MG63 (cell line): Measurements from ENCODE around the gene TEDC1. TPM values are rescaled to one million over a fixed set of nuclear protein-coding genes. Genes with fewer than 3 reads are reported as not detected.

ENCODE experiments used
- DNase-seq: peaks from one replicate; pipeline ENCODE4 v3.0.0-alpha.2; 2020
- H3K27me3 ChIP-seq: fragments of 250-450 bp; sonication (Bioruptor Pico); 2 replicates; pipeline ENCODE4 v1.5.1; 2020; ENCODE audit warnings: mild to moderate bottlenecking, moderate library complexity
- H3K36me3 ChIP-seq: fragments of 250-450 bp; sonication (Bioruptor Pico); 2 replicates; pipeline ENCODE4 v1.5.1; 2020; ENCODE audit warnings: mild to moderate bottlenecking, moderate library complexity
- H3K4me3 ChIP-seq: fragments of 250-450 bp; sonication (Bioruptor Pico); 2 replicates; pipeline ENCODE4 v1.5.1; 2020; ENCODE audit warnings: mild to moderate bottlenecking, moderate library complexity
- H3K9me3 ChIP-seq: fragments of 250-450 bp; sonication (Bioruptor Pico); 2 replicates; pipeline ENCODE4 v1.5.1; 2020; ENCODE audit warnings: mild to moderate bottlenecking, moderate library complexity
- total RNA-seq: library from RNA; depleted of rRNA; stranded (reverse); fragments of >200 nt; shearing (Covaris generic); gene quantifications from 2 replicates; pipeline ENCODE4 v1.2.3, GENCODE V29; 2014; ENCODE audit warnings: low replicate concordance

Gene TEDC1
- total RNA-seq, 1 experiment from 2014 or later, result 58.1 TPM

GRCh38 chr14:105477660-105478397 is 13.2 kb upstream of the TEDC1 start:
- H3K36me3 ChIP-seq, result peaks cover 7% of the 10 kb centered on the region; the same call in 1 of the 2 replicates
- H3K27me3 ChIP-seq, result no peaks in the 10 kb centered on the region
- H3K9me3 ChIP-seq, result no peaks in the 10 kb centered on the region
- no peak overlapping the region for H3K4me3 ChIP-seq
- no peak for DNase-seq

DNA sequence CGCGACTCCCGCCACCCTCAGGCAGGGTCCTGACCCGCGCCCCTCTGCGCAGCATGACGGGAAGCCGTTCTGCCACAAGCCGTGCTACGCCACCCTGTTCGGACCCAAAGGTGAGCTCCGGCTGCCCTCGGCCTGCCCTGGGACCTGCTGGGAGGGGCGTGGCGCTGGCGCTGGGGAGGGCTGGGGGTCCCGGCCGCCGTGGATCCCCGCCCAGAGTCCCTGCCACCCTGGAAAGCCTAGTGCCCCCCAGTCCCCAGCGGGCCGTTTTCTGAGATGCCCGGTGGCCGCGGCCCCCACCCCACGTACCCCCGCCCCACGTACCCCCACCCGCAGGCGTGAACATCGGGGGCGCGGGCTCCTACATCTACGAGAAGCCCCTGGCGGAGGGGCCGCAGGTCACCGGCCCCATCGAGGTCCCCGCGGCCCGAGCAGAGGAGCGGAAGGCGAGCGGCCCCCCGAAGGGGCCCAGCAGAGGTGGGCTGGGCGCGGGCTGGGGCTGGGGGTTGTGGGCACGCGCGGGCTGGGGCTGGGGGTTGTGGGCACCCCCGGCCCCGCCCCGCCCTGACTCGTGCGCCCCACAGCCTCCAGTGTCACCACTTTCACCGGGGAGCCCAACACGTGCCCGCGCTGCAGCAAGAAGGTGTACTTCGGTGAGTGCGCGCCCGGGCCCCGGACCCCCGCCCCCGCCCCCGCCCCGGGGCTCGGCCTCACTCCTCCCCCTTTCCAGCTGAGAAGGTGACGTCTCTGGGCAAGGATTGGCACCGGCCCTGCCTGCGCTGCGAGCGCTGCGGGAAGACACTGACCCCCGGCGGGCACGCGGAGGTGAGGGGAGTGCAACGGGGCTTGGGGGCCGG is 12.4 kb upstream of the TEDC1 start:
- no peak overlapping the region for H3K4me3 ChIP-seq
- peaks cover 7% of the 10 kb centered on the region; the same call in 1 of the 2 replicates for H3K36me3 ChIP-seq
- DNase-seq, result no peak
- no peaks in the 10 kb centered on the region for H3K27me3 ChIP-seq
- no peaks in the 10 kb centered on the region for H3K9me3 ChIP-seq

- H3K4me3 ChIP-seq, result no peak overlapping the region
- H3K36me3 ChIP-seq, result peaks cover 7% of the 10 kb centered on the region; the same call in 1 of the 2 replicates
- no peak for DNase-seq
- H3K9me3 ChIP-seq, result no peaks in the 10 kb centered on the region
- no peaks in the 10 kb centered on the region for H3K27me3 ChIP-seq
These were observed 11.5 kb upstream of the TEDC1 start for GRCh38 chr14:105479431-105480158.

DNA sequence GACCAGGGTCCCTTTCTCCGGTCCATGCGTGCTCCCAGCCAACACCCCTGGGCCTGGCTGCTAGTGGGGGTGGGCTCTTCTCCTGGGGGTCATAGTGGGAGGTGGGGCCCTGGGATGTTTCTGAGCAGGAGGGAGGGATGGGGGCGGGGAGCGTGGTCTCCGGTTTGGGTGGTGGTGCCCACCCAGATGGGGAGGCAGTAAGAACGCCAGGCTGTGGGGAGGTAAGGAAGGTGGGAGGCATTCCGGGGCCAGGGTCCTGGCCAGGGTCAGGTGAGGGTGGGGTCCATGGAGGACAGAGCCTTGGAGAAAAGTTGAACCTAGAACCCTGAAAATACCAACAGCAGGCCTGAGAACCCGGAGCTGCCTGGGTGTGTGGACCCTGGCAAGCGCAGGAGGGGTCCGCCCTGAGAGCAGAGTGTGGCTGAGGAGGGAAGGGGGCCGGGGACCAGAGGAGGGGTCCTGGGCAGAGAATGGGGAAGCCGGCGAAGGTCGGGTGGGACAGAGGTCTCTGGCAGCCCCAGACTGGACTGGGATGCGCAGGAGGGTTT is 10.8 kb upstream of the TEDC1 start:
- Histone ChIP-seq H3K9me3 (no peaks in the 10 kb centered on the region), H3K4me3 (no peak overlapping the region), H3K36me3 (peaks cover 7% of the 10 kb centered on the region; the same call in 1 of the 2 replicates), H3K27me3 (no peaks in the 10 kb centered on the region)
- DNase-seq, result no peak

DNA sequence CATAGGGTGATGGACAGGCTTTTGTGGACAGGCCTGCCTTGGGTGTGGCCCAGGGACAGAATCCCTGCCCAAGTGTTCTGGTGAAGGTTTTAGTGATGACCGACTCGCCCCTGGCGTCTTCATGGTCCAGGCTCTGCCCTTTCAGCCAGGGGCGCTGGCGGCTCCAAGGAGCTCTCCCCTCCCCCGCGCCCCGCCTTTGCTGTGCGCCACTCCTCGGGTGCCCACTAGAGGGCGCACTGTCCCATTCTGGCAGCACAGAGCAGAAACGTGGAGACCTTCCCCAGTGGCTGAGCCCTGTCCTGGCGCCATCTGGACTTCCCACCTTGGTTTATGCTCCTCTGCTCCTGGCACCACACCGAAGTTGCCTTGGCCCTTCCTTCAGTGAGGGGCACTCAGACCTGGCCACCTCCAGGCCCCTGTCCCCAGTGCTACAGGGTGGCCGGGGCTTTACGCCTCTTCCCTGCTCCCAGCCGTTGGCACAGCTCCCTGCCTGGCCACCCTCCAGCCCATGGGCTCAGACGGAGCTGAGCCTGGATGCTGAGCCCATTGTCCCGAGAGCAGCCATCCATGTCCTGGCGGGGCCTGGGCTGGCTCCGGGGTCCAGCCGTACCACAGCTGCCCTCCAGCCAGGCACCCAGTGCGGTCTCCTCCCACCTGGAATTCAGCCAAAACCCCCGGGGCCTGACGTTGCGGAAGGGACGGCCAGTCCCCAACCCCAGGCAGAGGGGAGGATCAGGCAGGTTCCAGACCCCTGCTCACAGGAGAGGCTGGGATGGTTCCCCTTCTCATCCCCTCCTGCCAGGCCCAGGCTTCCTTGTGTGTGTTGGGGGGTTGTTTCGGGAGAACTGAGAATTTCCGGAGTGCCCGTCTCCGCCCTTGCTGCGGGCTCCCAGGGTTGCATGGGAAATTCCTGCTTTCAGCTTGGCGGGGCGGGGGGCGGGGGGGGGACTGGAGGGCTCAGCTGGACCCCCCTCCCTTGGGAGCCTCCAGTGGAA is 9.9 kb upstream of the TEDC1 start:
- Histone ChIP-seq H3K36me3 (peaks cover 7% of the 10 kb centered on the region; the same call in 1 of the 2 replicates), H3K27me3 (no peaks in the 10 kb centered on the region), H3K9me3 (no peaks in the 10 kb centered on the region), H3K4me3 (no peak overlapping the region)
- peak; percentile 82 for DNase-seq

DNA sequence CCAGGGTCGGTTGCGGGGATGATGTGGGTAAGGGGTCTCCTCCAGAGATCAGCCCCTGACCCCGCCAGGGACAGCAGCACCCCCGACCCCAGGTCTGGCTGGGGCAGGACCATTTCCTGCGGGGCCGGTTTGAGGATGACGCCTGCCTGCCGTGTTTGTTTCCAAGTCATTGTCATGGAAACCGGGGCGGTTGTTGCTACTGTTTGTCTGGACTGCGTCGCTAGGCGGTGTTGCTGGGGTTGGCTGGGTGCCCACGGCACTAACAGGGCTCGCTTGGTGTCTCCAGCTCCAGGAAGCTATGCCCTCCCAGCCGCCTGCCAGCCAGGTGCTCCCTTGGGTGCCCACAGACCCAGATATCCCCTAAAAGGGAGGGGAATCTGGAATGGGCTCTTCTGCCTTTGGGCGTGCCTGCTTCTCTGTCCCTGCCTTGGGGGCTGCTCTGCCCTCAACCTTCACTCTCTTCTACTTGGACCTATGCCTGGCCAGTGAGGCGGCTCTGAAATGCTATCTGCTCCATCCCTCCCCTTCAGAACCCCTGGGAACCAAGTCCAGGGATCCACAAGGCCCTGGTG is 9.1 kb upstream of the TEDC1 start:
- no peak overlapping the region for H3K4me3 ChIP-seq
- no peaks in the 10 kb centered on the region for H3K9me3 ChIP-seq
- peak; percentile 77 for DNase-seq

DNA sequence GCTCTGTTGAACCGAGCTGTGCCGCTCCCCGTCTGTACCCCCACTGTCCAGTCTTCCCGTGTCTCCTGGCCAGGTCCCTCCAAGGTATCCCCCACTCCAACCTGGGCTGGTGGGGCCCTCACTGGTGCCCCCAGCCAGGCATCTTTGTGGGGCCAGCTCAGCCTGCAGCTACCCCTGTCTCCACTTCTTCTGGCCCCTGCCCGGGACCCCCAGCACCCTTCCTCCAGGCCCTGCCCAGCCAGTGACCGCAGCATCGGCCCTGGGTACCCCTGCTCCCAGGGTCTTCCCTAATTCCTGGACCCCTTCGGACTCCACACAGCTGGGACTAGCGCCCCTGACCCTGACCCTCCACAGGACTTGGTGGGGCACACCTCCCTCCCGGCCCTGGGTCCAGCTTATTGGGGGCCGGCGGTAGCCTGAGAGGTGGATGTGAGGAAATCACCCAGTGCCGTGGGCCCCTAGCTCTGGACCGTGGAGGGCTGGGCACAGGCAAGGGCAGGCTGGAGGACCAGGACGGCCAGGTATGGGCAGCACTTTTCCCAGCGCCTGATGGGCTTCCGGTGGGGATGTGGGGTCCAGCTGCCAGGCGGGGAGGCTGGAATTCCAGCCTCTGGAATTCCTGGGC is 8.4 kb upstream of the TEDC1 start:
- H3K27me3 ChIP-seq, result no peaks in the 10 kb centered on the region

More for the DNA sequence above, 9.1 kb upstream of the TEDC1 start:
- H3K36me3 ChIP-seq, result peaks cover 5% of the 10 kb centered on the region; the same call in 1 of the 2 replicates
- no peaks in the 10 kb centered on the region for H3K27me3 ChIP-seq

GRCh38 chr14:105483300-105484068 is 7.6 kb upstream of the TEDC1 start:
- DNase-seq, result no peak

More for the DNA sequence above, 8.4 kb upstream of the TEDC1 start:
- DNase-seq, result no peak
- Histone ChIP-seq H3K4me3 (no peak overlapping the region), H3K36me3 (peaks cover 3% of the 10 kb centered on the region; the same call in 1 of the 2 replicates), H3K9me3 (no peaks in the 10 kb centered on the region)

GRCh38 chr14:105484069-105484996 is 6.7 kb upstream of the TEDC1 start:
- Histone ChIP-seq H3K4me3 (no peak overlapping the region), H3K36me3 (peaks cover 3% of the 10 kb centered on the region; the same call in 1 of the 2 replicates), H3K9me3 (no peaks in the 10 kb centered on the region), H3K27me3 (no peaks in the 10 kb centered on the region)
- DNase-seq, result no peak

More at GRCh38 chr14:105483300-105484068, 7.6 kb upstream of the TEDC1 start:
- peaks cover 3% of the 10 kb centered on the region; the same call in 1 of the 2 replicates for H3K36me3 ChIP-seq
- H3K27me3 ChIP-seq, result no peaks in the 10 kb centered on the region
- H3K9me3 ChIP-seq, result no peaks in the 10 kb centered on the region
- H3K4me3 ChIP-seq, result no peak overlapping the region

DNA sequence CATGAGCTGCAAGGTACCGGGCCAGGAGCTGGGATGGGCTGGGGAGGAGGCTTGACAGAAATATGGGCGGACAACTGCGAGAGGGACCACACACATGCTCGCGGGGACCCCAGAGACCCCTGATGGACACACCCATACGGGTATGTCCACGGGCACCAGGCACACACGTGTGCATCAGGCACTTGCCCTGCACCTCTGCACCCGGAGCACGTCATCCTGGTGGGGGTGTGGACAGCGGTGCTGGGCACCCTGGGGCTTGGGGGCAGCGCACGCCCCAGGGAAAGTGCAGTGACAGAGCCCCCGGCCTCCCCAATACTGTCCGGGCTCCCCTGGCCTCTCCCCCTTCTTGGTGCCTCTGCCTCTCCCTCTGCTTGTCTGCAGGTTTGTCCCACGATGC is 6.1 kb upstream of the TEDC1 start:
- no peak overlapping the region for H3K4me3 ChIP-seq
- DNase-seq, result no peak
- no peaks in the 10 kb centered on the region for H3K27me3 ChIP-seq
- peaks cover 3% of the 10 kb centered on the region; the same call in 1 of the 2 replicates for H3K36me3 ChIP-seq
- H3K9me3 ChIP-seq, result no peaks in the 10 kb centered on the region

DNA sequence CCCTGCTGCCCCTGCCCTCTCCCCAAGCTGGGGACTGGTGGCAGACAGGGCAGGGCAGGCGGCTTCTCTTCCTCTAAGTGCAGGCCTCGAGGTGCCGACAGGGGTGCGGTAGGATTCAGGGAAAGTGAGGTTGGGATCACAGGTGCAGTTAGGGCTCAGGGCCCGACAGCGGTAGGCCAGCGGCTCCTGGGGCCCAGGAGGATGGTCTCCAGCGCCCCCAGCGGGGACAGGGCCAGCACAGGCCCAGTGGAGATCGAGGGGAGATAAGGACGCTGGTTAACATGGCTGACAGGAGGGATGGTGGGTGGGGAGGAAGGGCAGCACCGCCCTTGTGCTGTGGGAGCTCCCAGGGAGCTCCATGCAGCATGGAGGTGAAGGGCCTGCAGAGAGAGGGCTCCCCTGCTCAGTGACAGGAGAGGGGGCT is 5.3 kb upstream of the TEDC1 start:
- Histone ChIP-seq H3K9me3 (no peaks in the 10 kb centered on the region), H3K4me3 (no peak overlapping the region), H3K36me3 (peaks cover 3% of the 10 kb centered on the region; the same call in 1 of the 2 replicates), H3K27me3 (no peaks in the 10 kb centered on the region)
- no peak for DNase-seq

DNA sequence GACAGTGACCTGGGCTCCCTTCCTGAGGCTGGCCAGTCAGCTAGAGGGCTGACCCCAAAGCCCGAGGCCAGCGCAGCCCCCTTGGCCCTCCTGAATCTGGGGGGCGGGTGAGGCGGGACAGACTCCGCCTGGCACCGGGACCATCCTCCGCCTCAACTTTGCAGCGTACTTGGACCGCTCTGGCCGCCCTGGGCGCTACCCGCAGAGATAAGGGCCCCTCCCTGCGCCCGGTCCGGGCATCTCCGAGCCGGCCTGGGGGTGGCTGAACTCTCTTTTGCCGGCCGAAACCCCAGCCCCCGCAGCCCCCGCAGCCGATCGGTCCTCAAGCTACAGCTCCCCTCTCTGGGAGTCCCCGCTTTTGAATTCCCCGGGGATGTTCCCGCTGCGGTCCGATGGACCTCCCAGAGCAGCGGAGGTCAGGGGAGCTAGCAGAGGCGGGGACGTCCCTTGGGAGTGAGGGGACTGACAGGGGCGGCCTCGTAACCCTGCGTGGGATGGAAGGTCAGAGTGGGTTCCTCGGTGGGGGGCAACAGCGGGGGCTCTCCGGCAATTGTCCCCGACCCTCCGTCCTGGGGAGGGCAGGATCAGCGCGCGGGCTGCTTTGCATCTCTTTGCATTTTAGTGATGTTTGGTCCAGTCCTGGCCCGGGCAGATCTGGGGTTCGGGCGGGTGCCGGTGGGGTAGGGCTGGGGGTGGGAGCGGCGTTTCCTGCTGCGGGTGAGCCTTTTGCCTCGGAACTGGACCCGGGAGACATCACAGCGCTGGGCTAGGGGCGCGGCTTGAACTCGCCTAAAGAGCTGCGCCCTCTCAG is 4.7 kb upstream of the TEDC1 start, which contains the start of gene CRIP1:
Gene CRIP1 (plus strand): TSS at position 724 of the 811 bp plus-strand sequence. CDS start 374 bp downstream, outside the sequence.
- no peaks in the 10 kb centered on the region for H3K36me3 ChIP-seq
- no peaks in the 10 kb centered on the region for H3K27me3 ChIP-seq
- no peak for DNase-seq
- no peaks in the 10 kb centered on the region for H3K9me3 ChIP-seq
- H3K4me3 ChIP-seq, result peak within 1 kb of the TSS; percentile 26
